ENCODE measurements around the gene EXOC2.

- TF ChIP-seq CTCF (IDR thresholded peaks at IDR 0.05) (no peak), POLR2A (IDR thresholded peaks at IDR 0.05) (no peak)
These were observed 208.7 kb downstream of the EXOC2 start for GRCh38 chr6:484086-484745.

Data from Peyer's patch (tissue), 4 donors.